GM21825 (cell line): ENCODE measurements around the gene GDNF.
"Not testable (repeated sequence)": the region's sequence is repeated elsewhere in the genome, so short reads cannot be mapped to it uniquely, and the experiment has no call there.

ENCODE experiments used
- ATAC-seq: cut with Tn5 transposase; IDR thresholded peaks from one replicate; pipeline ENCODE4 v1.9.1; 2021; ENCODE audit warnings: mild to moderate bottlenecking, moderate library complexity; ENCODE audit not compliant: unreplicated experiment

Gene GDNF

GRCh38 chr5:37787742-37788141 is 52.1 kb downstream of the GDNF start:
- no peak for ATAC-seq

GRCh38 chr5:37786862-37787519 is 52.9 kb downstream of the GDNF start:
- no peak for ATAC-seq

- ATAC-seq: no peak
Observed at GRCh38 chr5:37786416-37786815, 53.4 kb downstream of the GDNF start.

- not testable (repeated sequence) for ATAC-seq
Observed at GRCh38 chr5:37781409-37781808, 58.4 kb downstream of the GDNF start.

GRCh38 chr5:37777432-37778130 is 62.3 kb downstream of the GDNF start:
- no peak for ATAC-seq

- no peak for ATAC-seq
Observed at GRCh38 chr5:37776826-37777225, 63.0 kb downstream of the GDNF start.

GRCh38 chr5:37774912-37775483 is 64.8 kb downstream of the GDNF start:
- no peak for ATAC-seq

GRCh38 chr5:37773809-37774208 is 66.0 kb downstream of the GDNF start:
- ATAC-seq: no peak

- no peak for ATAC-seq
Observed at GRCh38 chr5:37772255-37772654, 67.6 kb downstream of the GDNF start.

GRCh38 chr5:37771731-37772130 is 68.1 kb downstream of the GDNF start:
- no peak for ATAC-seq

GRCh38 chr5:37771203-37771611 is 68.6 kb downstream of the GDNF start:
- no peak for ATAC-seq

- no peak for ATAC-seq
Observed at GRCh38 chr5:37770786-37771185, 69.1 kb downstream of the GDNF start.

- no peak for ATAC-seq
Observed at GRCh38 chr5:37769840-37770239, 70.0 kb downstream of the GDNF start.

GRCh38 chr5:37769108-37769507 is 70.7 kb downstream of the GDNF start:
- no peak for ATAC-seq

GRCh38 chr5:37768371-37768770 is 71.5 kb downstream of the GDNF start:
- ATAC-seq: no peak

GRCh38 chr5:37767961-37768360 is 71.9 kb downstream of the GDNF start:
- ATAC-seq: no peak

GRCh38 chr5:37767251-37767650 is 72.6 kb downstream of the GDNF start:
- no peak for ATAC-seq
